WTC11 (cell line): ENCODE measurements around the gene KCNMA1. TPM values are rescaled to one million over a fixed set of nuclear protein-coding genes. Genes with fewer than 3 reads are reported as not detected.

Experiments used
- ATAC-seq: fragments of 200-7000 bp; cut with Tn5 transposase; 2 replicates; pipeline ENCODE4 v1.10.0; 2021; ENCODE audit warnings: mild to moderate bottlenecking, moderate library complexity
- CTCF ChIA-PET: fragments of 300-600 bp; sonication (Branson Sonifier 250); formaldehyde crosslinking; loops from one replicate; lab custom pipeline; 2021; ENCODE audit warnings: antibody characterized with exemption; lab: Charles Lee
- POLR2A ChIA-PET: fragments of 350-600 bp; sonication (Branson Sonifier 250); formaldehyde crosslinking; loops from one replicate; lab custom pipeline; 2021; ENCODE audit warnings: antibody characterized with exemption; lab: Charles Lee
- DNase-seq: peaks from one replicate; pipeline ENCODE4 v3.0.0; 2021; ENCODE audit warnings: low spot score
- H3K27ac Mint-ChIP-seq: 2 replicates; pipeline ENCODE4 v1.8.0; 2021; ENCODE audit warnings: mixed read lengths
- H3K27me3 Mint-ChIP-seq: 2 replicates; pipeline ENCODE4 v1.8.0; 2021; ENCODE audit warnings: low read depth, mild to moderate bottlenecking, moderate library complexity, mixed read lengths
- H3K36me3 Mint-ChIP-seq: 2 replicates; pipeline ENCODE4 v1.8.0; 2021; ENCODE audit warnings: mixed read lengths
- H3K4me1 Mint-ChIP-seq: 2 replicates; pipeline ENCODE4 v1.8.0; 2022; ENCODE audit warnings: mixed read lengths
- H3K4me3 Mint-ChIP-seq: 2 replicates; pipeline ENCODE4 v1.8.0; 2021; ENCODE audit warnings: mild to moderate bottlenecking, moderate library complexity, mixed read lengths
- H3K9me3 Mint-ChIP-seq: 2 replicates; pipeline ENCODE4 v1.8.0; 2021; ENCODE audit warnings: mixed read lengths
- ATF6 ChIP-seq: sonication (generic); formaldehyde crosslinking; IDR thresholded peaks from 2 replicates; pipeline ENCODE4 v1.8.1; 2023; ENCODE audit warnings: mild to moderate bottlenecking, missing genetic modification reagents
- CREM ChIP-seq: sonication (generic); formaldehyde crosslinking; IDR thresholded peaks from 2 replicates; pipeline ENCODE4 v1.8.1; 2022; ENCODE audit warnings: mild to moderate bottlenecking, missing genetic modification reagents, moderate library complexity
- ERG ChIP-seq: fragments of 250-450 bp; sonication (Bioruptor Pico); IDR thresholded peaks from 2 replicates; pipeline ENCODE4 v1.8.0; 2021; ENCODE audit warnings: mild to moderate bottlenecking
- FOXK1 ChIP-seq: sonication (generic); formaldehyde crosslinking; IDR thresholded peaks from 2 replicates; pipeline ENCODE4 v1.8.0; 2022; ENCODE audit warnings: mild to moderate bottlenecking, moderate library complexity, missing genetic modification reagents
- HMGA2 ChIP-seq: fragments of 250-450 bp; sonication (Bioruptor Pico); IDR thresholded peaks from 2 replicates; pipeline ENCODE4 v1.4.0; 2021; ENCODE audit warnings: mild to moderate bottlenecking, moderate library complexity
- HMGXB4 ChIP-seq: sonication (generic); formaldehyde crosslinking; IDR thresholded peaks from 2 replicates; pipeline ENCODE4 v1.8.1; 2023; ENCODE audit warnings: mild to moderate bottlenecking, moderate library complexity, missing genetic modification reagents
- IRF2 ChIP-seq: sonication (generic); formaldehyde crosslinking; IDR thresholded peaks from 2 replicates; pipeline ENCODE4 v1.8.0; 2022; ENCODE audit warnings: low read depth, missing genetic modification reagents, borderline replicate concordance
- JUN ChIP-seq: sonication (generic); formaldehyde crosslinking; IDR thresholded peaks from 2 replicates; pipeline ENCODE4 v1.8.0; 2023; ENCODE audit warnings: mild to moderate bottlenecking, missing genetic modification reagents
- KAT7 ChIP-seq: sonication (generic); formaldehyde crosslinking; IDR thresholded peaks from 2 replicates; pipeline ENCODE4 v1.8.1; 2023; ENCODE audit warnings: missing genetic modification reagents, mild to moderate bottlenecking, borderline replicate concordance
- MXD4 ChIP-seq: fragments of 250-450 bp; sonication (Bioruptor Pico); IDR thresholded peaks from 2 replicates; pipeline ENCODE4 v1.8.0; 2021; ENCODE audit warnings: mild to moderate bottlenecking, moderate library complexity, borderline replicate concordance
- NR1H2 ChIP-seq: sonication (generic); formaldehyde crosslinking; IDR thresholded peaks from 2 replicates; pipeline ENCODE4 v1.9.0; 2021; ENCODE audit warnings: mild to moderate bottlenecking, moderate library complexity, missing genetic modification reagents
- RORB ChIP-seq: fragments of 250-450 bp; sonication (Bioruptor Pico); IDR thresholded peaks from 2 replicates; pipeline ENCODE4 v1.9.0; 2021; ENCODE audit warnings: mild to moderate bottlenecking
- STAT6 ChIP-seq: sonication (generic); formaldehyde crosslinking; conservative IDR thresholded peaks from 2 replicates; pipeline ENCODE4 v1.8.1; 2023; ENCODE audit warnings: mild to moderate bottlenecking, low read depth, missing genetic modification reagents, moderate library complexity
- TCF7 ChIP-seq: sonication (generic); formaldehyde crosslinking; IDR thresholded peaks from 2 replicates; pipeline ENCODE4 v1.8.0; 2022; ENCODE audit warnings: mild to moderate bottlenecking, low read depth, missing genetic modification reagents, moderate library complexity
- TEAD1 ChIP-seq: sonication (generic); formaldehyde crosslinking; IDR thresholded peaks from 2 replicates; pipeline ENCODE4 v1.8.0; 2022; ENCODE audit warnings: mild to moderate bottlenecking, missing genetic modification reagents
- TEAD4 ChIP-seq: sonication (generic); formaldehyde crosslinking; IDR thresholded peaks from 2 replicates; pipeline ENCODE4 v1.8.0; 2022; ENCODE audit warnings: mild to moderate bottlenecking, missing genetic modification reagents
- TP53 ChIP-seq: sonication (generic); formaldehyde crosslinking; IDR thresholded peaks from 2 replicates; pipeline ENCODE4 v1.8.1; 2023; ENCODE audit warnings: mild to moderate bottlenecking, missing genetic modification reagents
- ZNF121 ChIP-seq: sonication (generic); formaldehyde crosslinking; IDR thresholded peaks from 2 replicates; pipeline ENCODE4 v1.8.0; 2023; ENCODE audit warnings: missing genetic modification reagents
- ZNF219 ChIP-seq: sonication (generic); formaldehyde crosslinking; IDR thresholded peaks from 2 replicates; pipeline ENCODE4 v1.8.0; 2023; ENCODE audit warnings: missing genetic modification reagents, mild to moderate bottlenecking, borderline replicate concordance
- ZNF281 ChIP-seq: sonication (generic); formaldehyde crosslinking; IDR thresholded peaks from 2 replicates; pipeline ENCODE4 v1.8.0; 2023; ENCODE audit warnings: mild to moderate bottlenecking, missing genetic modification reagents
- ZNF317 ChIP-seq: sonication (generic); formaldehyde crosslinking; IDR thresholded peaks from 2 replicates; pipeline ENCODE4 v1.8.1; 2023; ENCODE audit warnings: low read depth, mild to moderate bottlenecking, moderate library complexity, missing genetic modification reagents, borderline replicate concordance
- ZNF416 ChIP-seq: fragments of 250-450 bp; sonication (Bioruptor Pico); IDR thresholded peaks from 2 replicates; pipeline ENCODE4 v1.9.0; 2021; ENCODE audit warnings: mild to moderate bottlenecking, inconsistent platforms
- ZNF512 ChIP-seq: sonication (generic); formaldehyde crosslinking; IDR thresholded peaks from 2 replicates; pipeline ENCODE4 v1.8.1; 2022; ENCODE audit warnings: missing genetic modification reagents, borderline replicate concordance
- total RNA-seq: library from RNA; stranded (reverse); gene quantifications from 3 replicates; pipeline ENCODE4 v1.2.3, GENCODE V29; 2021

The KCNMA1 gene
- total RNA-seq, 1 experiment from 2014 or later, result 7.3 TPM

GRCh38 chr10:77144656-77145055 is 493.0 kb downstream of the KCNMA1 start:
- H3K27ac Mint-ChIP-seq, result no peak overlapping the region
- ATAC-seq, result no peak
- no peaks in the 10 kb centered on the region for H3K9me3 Mint-ChIP-seq
- H3K27me3 Mint-ChIP-seq, result peaks cover 3% of the 10 kb centered on the region; the same call in 1 of the 2 replicates
- peaks cover 25% of the 10 kb centered on the region for H3K4me1 Mint-ChIP-seq
- no peak for DNase-seq
- H3K4me3 Mint-ChIP-seq, result no peak overlapping the region
- no peaks in the 10 kb centered on the region for H3K36me3 Mint-ChIP-seq
- POLR2A ChIA-PET, result no interaction called here
- CTCF ChIA-PET, result no interaction called here
- no peak for TF ChIP-seq ZNF281 (CRISPR knock-in tag)
- no peak for TF ChIP-seq STAT6
- no peak for TF ChIP-seq KAT7 (CRISPR knock-in tag)
- TF ChIP-seq IRF2 (CRISPR knock-in tag), result no peak
- no peak for TF ChIP-seq MXD4 (CRISPR knock-in tag)
- TF ChIP-seq CREM (CRISPR knock-in tag), result no peak
- no peak for TF ChIP-seq ZNF219
- TF ChIP-seq TEAD1 (CRISPR knock-in tag), result no peak
- TF ChIP-seq HMGXB4 (CRISPR knock-in tag), result no peak
- TF ChIP-seq ZNF121 (CRISPR knock-in tag), result no peak
- no peak for TF ChIP-seq HMGA2 (CRISPR knock-in tag)
- TF ChIP-seq ATF6 (CRISPR knock-in tag), result no peak

- Mint-ChIP-seq H3K27me3 (no peaks in the 10 kb centered on the region), H3K4me1 (peaks cover 9% of the 10 kb centered on the region; the same call in 1 of the 2 replicates), H3K4me3 (no peak overlapping the region), H3K9me3 (no peaks in the 10 kb centered on the region), H3K36me3 (no peaks in the 10 kb centered on the region), H3K27ac (no peak overlapping the region)
- CTCF ChIA-PET, result no interaction called here
- DNase-seq (no peak), ATAC-seq (no peak)
- POLR2A ChIA-PET, result no interaction called here
- TF ChIP-seq TCF7, result no peak
- no peak for TF ChIP-seq ZNF512 (CRISPR knock-in tag)
- TF ChIP-seq FOXK1, result no peak
- no peak for TF ChIP-seq KAT7 (CRISPR knock-in tag)
- no peak for TF ChIP-seq NR1H2
- TF ChIP-seq ZNF317 (CRISPR knock-in tag), result no peak
- TF ChIP-seq TP53 (CRISPR knock-in tag), result no peak
- no peak for TF ChIP-seq ZNF416 (CRISPR knock-in tag)
- no peak for TF ChIP-seq CREM (CRISPR knock-in tag)
- no peak for TF ChIP-seq JUN (CRISPR knock-in tag)
- no peak for TF ChIP-seq TEAD4 (CRISPR knock-in tag)
- no peak for TF ChIP-seq ERG (CRISPR knock-in tag)
- no peak for TF ChIP-seq RORB
These were observed 498.1 kb downstream of the KCNMA1 start for GRCh38 chr10:77139252-77140160.
